ENCODE data around the gene WDR5. TPM values are rescaled to one million over a fixed set of nuclear protein-coding genes. Genes with fewer than 3 reads are reported as not detected.

The WDR5 gene
- total and polyA plus RNA-seq, 2 of the 13 experiments (the other 11 are each of a cell fraction or from before 2014, with no cell fraction given): 34.3 TPM

- no peak for TF ChIP-seq SMAD9 (CRISPR knock-in tag; IDR thresholded peaks at IDR 0.05)
- no peak for TF ChIP-seq ZSCAN29 (CRISPR knock-in tag; conservative IDR thresholded peaks at IDR 0.05)
- no peak for TF ChIP-seq HDAC1 (CRISPR knock-in tag; IDR thresholded peaks at IDR 0.05)
- no peak for TF ChIP-seq ZSCAN9 (CRISPR knock-in tag; IDR thresholded peaks at IDR 0.05; ENCODE audit: borderline replicate concordance)
These were observed 8.9 kb downstream of the WDR5 start (continued) for GRCh38 chr9:134144801-134145200.

- in situ Hi-C loops (cut with HindIII; ENCODE audit: extremely low pct_ligation_motif_present, low pct_unique_long_range_greater_than_20kb) (no loop called here), intact Hi-C loops (cut with micrococcal nuclease; ENCODE audit: unreplicated experiment) (no loop called here)
- BruUV-seq (replicated peaks): no TSS peak
- H3K79me2 ChIP-seq (ENCODE audit: insufficient read depth, low read length): peaks cover 8% of the 10 kb centered on the region
- peaks cover 16% of the 10 kb centered on the region for H3K4me1 ChIP-seq (ENCODE audit: insufficient read depth, low read length)
- no peak overlapping the region for H2AFZ ChIP-seq (ENCODE audit: low read length)
- no peaks in the 10 kb centered on the region for H3K27me3 ChIP-seq (ENCODE audit: control insufficient read depth in 1 of 2, insufficient read depth in 2 of 2, low read length in 2 of 2)
- H4K20me1 ChIP-seq (ENCODE audit: insufficient read depth, low read length): no peaks in the 10 kb centered on the region
- no peak for FAIRE-seq
- TF ChIP-seq ZNF772 (CRISPR knock-in tag; IDR thresholded peaks at IDR 0.05): no peak
- no peak for TF ChIP-seq HDAC2 (CRISPR knock-in tag; IDR thresholded peaks at IDR 0.05)
- no peak for TF ChIP-seq RBAK (CRISPR knock-in tag; IDR thresholded peaks at IDR 0.05)
- TF ChIP-seq ZBTB21 (CRISPR knock-in tag; IDR thresholded peaks at IDR 0.05): no peak
- no peak for TF ChIP-seq MAZ (IDR thresholded peaks at IDR 0.05; ENCODE audit: borderline replicate concordance, low read depth, low read length)
- TF ChIP-seq MAZ (CRISPR knock-in tag; IDR thresholded peaks at IDR 0.05; ENCODE audit: low read depth): no peak
- TF ChIP-seq ZNF839 (CRISPR knock-in tag; IDR thresholded peaks at IDR 0.05; ENCODE audit: borderline replicate concordance): no peak
- no peak for TF ChIP-seq KDM4B (CRISPR knock-in tag; IDR thresholded peaks at IDR 0.05)
- no peak for TF ChIP-seq ZBTB7A (CRISPR knock-in tag; IDR thresholded peaks at IDR 0.05)
- no peak for TF ChIP-seq SP2 (CRISPR knock-in tag; IDR thresholded peaks at IDR 0.05)
- TF ChIP-seq EZH2 (conservative IDR thresholded peaks at IDR 0.05; ENCODE audit: low read depth, low read length): no peak
- no peak for TF ChIP-seq CBX2 (IDR thresholded peaks at IDR 0.05; ENCODE audit: low read depth, low read length)
- TF ChIP-seq CBX2 (CRISPR knock-in tag; IDR thresholded peaks at IDR 0.05; ENCODE audit: low read depth): no peak
- TF ChIP-seq CENPT (CRISPR knock-in tag; IDR thresholded peaks at IDR 0.05; ENCODE audit: low read depth): no peak
- TF ChIP-seq ATF7-NPFF (CRISPR knock-in tag; IDR thresholded peaks at IDR 0.05; ENCODE audit: low read depth): no peak
- TF ChIP-seq E2F2 (CRISPR knock-in tag; IDR thresholded peaks at IDR 0.05; ENCODE audit: borderline replicate concordance): no peak
- no peak for TF ChIP-seq ZNF138 (CRISPR knock-in tag; IDR thresholded peaks at IDR 0.05; ENCODE audit: low read depth)
- no peak for TF ChIP-seq HCFC1 (IDR thresholded peaks at IDR 0.05; ENCODE audit: low read depth, low read length)
- no peak for TF ChIP-seq DR1 (CRISPR knock-in tag; IDR thresholded peaks at IDR 0.05)
- no peak for TF ChIP-seq GMEB2 (CRISPR knock-in tag; IDR thresholded peaks at IDR 0.05; ENCODE audit: low read depth)
- no peak overlapping the region for H3K4me3 ChIP-seq (replicated peaks in 1 of 3; ENCODE audit: insufficient read depth in 1 of 3, low read depth in 2 of 3, low read length in 3 of 3)
- CTCF ChIA-PET (ENCODE audit: low intra/inter-chr PET ratio, low total read pairs): no interaction called here
- H3K4me2 ChIP-seq (ENCODE audit: low read depth, low read length): no peak overlapping the region
- H3K9me3 ChIP-seq (ENCODE audit: low read length): no peaks in the 10 kb centered on the region
- no peak overlapping the region for H3K9ac ChIP-seq (ENCODE audit: insufficient read depth, low read depth, low read length)
- POLR2A ChIA-PET: no interaction called here
- DNase-seq (ENCODE audit: low spot score): no peak
- WGBS (ENCODE audit: low lambda C conversion rate): 98% methylated on average over 6 of the region's 9 CpGs
- H3K27ac ChIP-seq (ENCODE audit: extremely low read length, insufficient read depth, low read length): no peak overlapping the region
- peaks cover 47 to 80% of the 10 kb centered on the region in 2 experiments for H3K36me3 ChIP-seq (replicated peaks in 1 of 2; ENCODE audit: control insufficient read depth in 1 of 2, insufficient read depth in 2 of 2, low read length in 2 of 2)
- no peak for ATAC-seq
These were observed 9.4 kb downstream of the WDR5 start for GRCh38 chr9:134145262-134145661.
